Lower leg skin (tissue), 3 donors: ENCODE data around the gene ADAT3.

ENCODE experiments used
- CTCF ChIP-seq, 3 donors: fragments of 450-650 bp; IDR thresholded peaks; one replicate each; pipeline ENCODE4 v1.5.1; 2016; ENCODE audit warnings: antibody characterized with exemption in 3 of 3, mild to moderate bottlenecking in 3 of 3, moderate library complexity in 2 of 3
- POLR2A ChIP-seq, 2 donors: fragments of 450-650 bp; IDR thresholded peaks; one replicate each; pipeline ENCODE4 v1.6.1; 2016 to 2017; ENCODE audit warnings: antibody characterized with exemption in 2 of 2, mild to moderate bottlenecking in 1 of 2, moderate library complexity in 1 of 2

DNA sequence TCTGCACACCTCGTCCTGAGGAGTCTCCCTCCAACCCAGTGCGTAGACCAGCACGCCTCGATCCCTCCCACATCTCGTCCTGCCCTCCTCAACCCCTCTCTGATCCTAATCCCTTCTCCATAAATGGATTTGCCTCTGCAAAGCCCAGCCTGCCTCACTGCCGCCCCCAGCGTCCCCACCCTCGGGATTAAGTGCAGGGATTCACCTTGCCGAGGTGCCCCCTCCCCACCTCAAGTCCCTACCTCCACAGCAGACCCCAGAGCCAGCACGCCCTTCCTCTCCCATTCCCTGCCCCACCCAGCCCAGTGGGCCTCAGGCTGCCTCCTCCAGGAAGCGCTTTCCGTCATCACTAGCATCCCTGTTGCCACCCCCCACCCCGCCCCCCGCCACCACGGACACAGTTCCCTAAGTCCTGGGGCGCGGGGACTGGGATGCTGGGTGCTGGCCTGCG is 45.8 kb upstream of the ADAT3 start:
- TF ChIP-seq CTCF (IDR thresholded peaks at IDR 0.05) (no peak), POLR2A (IDR thresholded peaks at IDR 0.05) (no peak)
